Ramos (cell line): ENCODE data around the gene LRFN2.

Experiments used
- in situ Hi-C: fragments of 300-500 bp; cut with MboI; formaldehyde crosslinking; loops from one replicate; pipeline ENCODE4 v1.14.3; 2022; ENCODE audit warnings: low sequenced_read_pairs; ENCODE audit not compliant: unreplicated experiment

Gene LRFN2

GRCh38 chr6:40523505-40524172 lies 63.5 kb downstream of the LRFN2 start:
- in situ Hi-C loops: no loop called here

GRCh38 chr6:40521496-40521895 lies 65.7 kb downstream of the LRFN2 start:
- in situ Hi-C loops: no loop called here

GRCh38 chr6:40520678-40521077 lies 66.5 kb downstream of the LRFN2 start:
- in situ Hi-C loops: no loop called here

- in situ Hi-C loops: no loop called here
Observed at GRCh38 chr6:40520084-40520483, 67.1 kb downstream of the LRFN2 start.

- in situ Hi-C loops: no loop called here
Observed at GRCh38 chr6:40517654-40518053, 69.5 kb downstream of the LRFN2 start.

- in situ Hi-C loops: no loop called here
Observed at GRCh38 chr6:40516429-40516828, 70.7 kb downstream of the LRFN2 start.

- in situ Hi-C loops: no loop called here
Observed at GRCh38 chr6:40512340-40512739, 74.8 kb downstream of the LRFN2 start.

- in situ Hi-C loops: no loop called here
Observed at GRCh38 chr6:40511884-40512283, 75.3 kb downstream of the LRFN2 start.

GRCh38 chr6:40510442-40510841 lies 76.7 kb downstream of the LRFN2 start:
- in situ Hi-C loops: no loop called here

GRCh38 chr6:40509716-40510260 lies 77.4 kb downstream of the LRFN2 start:
- in situ Hi-C loops: no loop called here

- in situ Hi-C loops: no loop called here
Observed at GRCh38 chr6:40509086-40509485, 78.1 kb downstream of the LRFN2 start.

GRCh38 chr6:40506954-40507353 lies 80.2 kb downstream of the LRFN2 start:
- in situ Hi-C loops: no loop called here

- in situ Hi-C loops: no loop called here
Observed at GRCh38 chr6:40505191-40505810, 81.9 kb downstream of the LRFN2 start.

GRCh38 chr6:40504274-40504673 lies 82.9 kb downstream of the LRFN2 start:
- in situ Hi-C loops: no loop called here

GRCh38 chr6:40500227-40500626 lies 86.9 kb downstream of the LRFN2 start:
- in situ Hi-C loops: no loop called here

GRCh38 chr6:40499215-40499614 lies 87.9 kb downstream of the LRFN2 start:
- in situ Hi-C loops: no loop called here

GRCh38 chr6:40498148-40498547 lies 89.0 kb downstream of the LRFN2 start:
- in situ Hi-C loops: no loop called here

- in situ Hi-C loops: no loop called here
Observed at GRCh38 chr6:40492187-40492586, 95.0 kb downstream of the LRFN2 start.

- in situ Hi-C loops: no loop called here
Observed at GRCh38 chr6:40490508-40490907, 96.7 kb downstream of the LRFN2 start.

- in situ Hi-C loops: no loop called here
Observed at GRCh38 chr6:40489798-40490197, 97.4 kb downstream of the LRFN2 start.

- in situ Hi-C loops: no loop called here
Observed at GRCh38 chr6:40486576-40486975, 100.6 kb downstream of the LRFN2 start.

- in situ Hi-C loops: no loop called here
Observed at GRCh38 chr6:40485795-40486194, 101.4 kb downstream of the LRFN2 start.
